A549 (cell line): ENCODE measurements around the gene TRMU. TPM values are rescaled to one million over a fixed set of nuclear protein-coding genes. Genes with fewer than 3 reads are reported as not detected.

Experiments
- ATAC-seq, 2 experiments: fragments of 200-7000 bp in 1 of 2; fragments of >200 bp in 1 of 2; cut with Nextera tagmentation in 1 of 2; cut with Tn5 transposase in 1 of 2; 3 replicates each; pipeline versions ENCODE4 v1.8.0 to v1.9.1; 2018 to 2020; ENCODE audit warnings: mild to moderate bottlenecking in 1 of 2, moderate library complexity in 1 of 2
- CTCF ChIA-PET: fragments of 300-600 bp; sonication (Branson Sonifier 250); formaldehyde crosslinking; extraction: SDS; loops from one replicate; lab custom pipeline; 2021; ENCODE audit warnings: antibody characterized with exemption, inconsistent platforms; lab: Yijun Ruan, JAX
- POLR2A ChIA-PET: fragments of 350-600 bp; formaldehyde crosslinking; extraction: SDS; loops from one replicate; lab custom pipeline; 2021; ENCODE audit warnings: antibody characterized with exemption, inconsistent platforms; lab: Yijun Ruan, JAX
- DNase-seq, 2 experiments: peaks; one replicate each; pipeline versions ENCODE4 v3.0.0 to v3.0.0-alpha.2; 2011 to 2016; ENCODE audit warnings: low read depth in 1 of 2, low spot score in 1 of 2
- FAIRE-seq: peaks from 2 replicates; lab custom pipeline; 2011; peaks lifted over from hg19 to GRCh38; lab: Jason Lieb, UNC
- H3K27ac ChIP-seq, 2 experiments: fragments of >200 bp; sonication (Bioruptor Twin); formaldehyde crosslinking; 3 replicates each; pipeline ENCODE4 v1.5.1; 2016 to 2017
- H3K4me1 ChIP-seq: fragments of >200 bp; sonication (Bioruptor Twin); formaldehyde crosslinking; 3 replicates; pipeline ENCODE4 v1.6.1; 2016
- H3K4me2 ChIP-seq: fragments of >200 bp; sonication (Bioruptor Twin); formaldehyde crosslinking; 3 replicates; pipeline ENCODE4 v1.6.1; 2016
- H3K4me3 ChIP-seq: fragments of >200 bp; sonication (Bioruptor Twin); formaldehyde crosslinking; 3 replicates; pipeline ENCODE4 v1.5.1; 2016
- H3K9me3 ChIP-seq: fragments of >200 bp; sonication (Bioruptor Twin); formaldehyde crosslinking; 3 replicates; pipeline ENCODE4 v1.6.1; 2016
- BCL3 ChIP-seq: fragments of >200 bp; sonication (Bioruptor Twin); formaldehyde crosslinking; IDR thresholded peaks from 3 replicates; pipeline ENCODE4 v1.6.1; 2016
- CEBPB ChIP-seq, 2 experiments: fragments of >200 bp in 1 of 2; sonication (Bioruptor Twin) in 1 of 2; formaldehyde crosslinking in 1 of 2; IDR thresholded peaks; 2 replicates each; pipeline ENCODE4 v1.6.1; 2012 to 2016
- CTCF ChIP-seq: fragments of >200 bp; sonication (Bioruptor Twin); formaldehyde crosslinking; IDR thresholded peaks from 3 replicates; pipeline ENCODE4 v1.5.1; 2016
- E2F6 ChIP-seq: IDR thresholded peaks from 2 replicates; pipeline ENCODE4 v1.6.1; 2012; ENCODE audit warnings: low read depth, borderline replicate concordance
- ELK1 ChIP-seq: fragments of 150-350 bp; IDR thresholded peaks from 2 replicates; pipeline ENCODE4 v1.6.1; 2014; ENCODE audit warnings: low read depth, mild to moderate bottlenecking, low read length
- ESRRA ChIP-seq: fragments of 150-350 bp; IDR thresholded peaks from 2 replicates; pipeline ENCODE4 v1.6.1; 2014; ENCODE audit warnings: mild to moderate bottlenecking, low read length, borderline replicate concordance
- FOSB ChIP-seq: fragments of 250-450 bp; sonication (Bioruptor Pico); IDR thresholded peaks from 2 replicates; pipeline ENCODE4 v1.5.0; 2020; ENCODE audit warnings: mild to moderate bottlenecking, moderate library complexity
- GATA3 ChIP-seq: IDR thresholded peaks from 2 replicates; pipeline ENCODE4 v1.6.1; 2012; ENCODE audit warnings: borderline replicate concordance
- HDAC2 ChIP-seq: fragments of 200-600 bp; sonication (generic); IDR thresholded peaks from 2 replicates; pipeline ENCODE4 v1.6.1; 2016
- HES2 ChIP-seq: fragments of >200 bp; sonication (Bioruptor Twin); formaldehyde crosslinking; IDR thresholded peaks from 2 replicates; pipeline ENCODE4 v1.6.1; 2016
- HOXA7 ChIP-seq: fragments of 250-450 bp; sonication (Bioruptor Pico); IDR thresholded peaks from 2 replicates; pipeline ENCODE4 v1.5.0; 2020; ENCODE audit warnings: mild to moderate bottlenecking, moderate library complexity
- HOXB5 ChIP-seq: fragments of 250-450 bp; sonication (Bioruptor Pico); IDR thresholded peaks from 2 replicates; pipeline ENCODE4 v1.5.0; 2020; ENCODE audit warnings: mild to moderate bottlenecking, moderate library complexity
- JUN ChIP-seq, 2 experiments: fragments of >200 bp; sonication (Bioruptor Twin); formaldehyde crosslinking; IDR thresholded peaks; 2 replicates in 1 of 2; 3 replicates in 1 of 2; pipeline ENCODE4 v1.6.1; 2016 to 2017
- JUNB ChIP-seq: fragments of >200 bp; sonication (Bioruptor Twin); formaldehyde crosslinking; IDR thresholded peaks from 2 replicates; pipeline ENCODE4 v1.6.1; 2016
- KDM5A ChIP-seq: fragments of 200-600 bp; sonication (generic); IDR thresholded peaks from 2 replicates; pipeline ENCODE4 v1.6.1; 2016; ENCODE audit warnings: antibody characterized with exemption, mild to moderate bottlenecking
- MAZ ChIP-seq: fragments of 150-350 bp; IDR thresholded peaks from 2 replicates; pipeline ENCODE4 v1.6.1; 2014; ENCODE audit warnings: antibody characterized with exemption, low read depth, low read length, borderline replicate concordance
- NFE2L2 ChIP-seq: fragments of 150-350 bp; conservative IDR thresholded peaks from 2 replicates; pipeline ENCODE4 v1.6.1; 2014; ENCODE audit warnings: low read length
- NPAS2 ChIP-seq: fragments of 250-450 bp; sonication (Bioruptor Pico); IDR thresholded peaks from 2 replicates; pipeline ENCODE4 v1.8.0; 2022; ENCODE audit warnings: mild to moderate bottlenecking, moderate library complexity, borderline replicate concordance
- POLR2A ChIP-seq: IDR thresholded peaks from 2 replicates; pipeline ENCODE4 v1.6.1; 2012; ENCODE audit warnings: mild to moderate bottlenecking, low read length
- RAD21 ChIP-seq, 2 experiments: fragments of >200 bp in 1 of 2; sonication (Bioruptor Twin) in 1 of 2; formaldehyde crosslinking in 1 of 2; IDR thresholded peaks in 1 of 2; conservative IDR thresholded peaks in 1 of 2; 2 replicates in 1 of 2; 3 replicates in 1 of 2; pipeline ENCODE4 v1.6.1; 2012 to 2018; ENCODE audit warnings: inconsistent platforms in 1 of 2
- RARB ChIP-seq: fragments of 250-450 bp; sonication (Bioruptor Pico); IDR thresholded peaks from 2 replicates; pipeline ENCODE4 v1.8.0; 2021; ENCODE audit warnings: mild to moderate bottlenecking, moderate library complexity
- RCOR1 ChIP-seq: fragments of 150-350 bp; IDR thresholded peaks from 2 replicates; pipeline ENCODE4 v1.6.1; 2014; ENCODE audit warnings: antibody characterized with exemption, low read length, low read depth
- RNF2 ChIP-seq: fragments of 200-600 bp; sonication (generic); IDR thresholded peaks from 2 replicates; pipeline ENCODE4 v1.6.1; 2016; ENCODE audit warnings: low read depth, mild to moderate bottlenecking, antibody characterized with exemption, moderate library complexity, borderline replicate concordance
- ZC3H11A ChIP-seq: fragments of 450-650 bp; IDR thresholded peaks from 2 replicates; pipeline ENCODE4 v1.6.1; 2014; ENCODE audit warnings: antibody characterized with exemption, mild to moderate bottlenecking
- WGBS: methylation state at CpG from one replicate; pipeline ENCODE4 v1.1.6; 2017; ENCODE audit errors: missing lambda C conversion rate; 5-methylcytosine and 5-hydroxymethylcytosine counted together
- polyA plus RNA-seq, 4 experiments: library from polyadenylated mRNA; depleted of rRNA in 3 of 4; stranded (reverse); fragments of >200 nt; fragmentation: RNase III in 1 of 4; extraction: RNeasy Plus Mini Kit Qiagen cat#74134 plus additional on column Dnase treatment in 1 of 4; gene quantifications; 2 replicates in 3 of 4; 3 replicates in 1 of 4; pipeline ENCODE4 v1.2.3, GENCODE V29; 2011 to 2017

TRMU gene
- polyA plus RNA-seq, 2 of the 4 experiments (the other 2 are of a cell fraction): 33.4 to 44.1 TPM

GRCh38 chr22:46328797-46329196, 6.7 kb upstream of the TRMU start:
- Histone ChIP-seq H3K9me3 (no peaks in the 10 kb centered on the region), H3K4me1 (no peaks in the 10 kb centered on the region), H3K4me3 (no peak overlapping the region), H3K27ac (no peak overlapping the region), H3K4me2 (no peak overlapping the region)
- DNase-seq (no peak), ATAC-seq (no peak), FAIRE-seq (no peak)
- ChIA-PET CTCF (interaction anchor here (0.6 to 1.6 kb wide), 3 partner anchors 14 to 207 kb away, joined by 3 to 4 read pairs (median 4); no protein-coding TSS in a partner anchor), POLR2A (no interaction called here)
- TF ChIP-seq HES2 (no peak), POLR2A (no peak), E2F6 (no peak), CEBPB (IDR thresholded peaks at IDR 0.05) (no peak), JUN (IDR thresholded peaks at IDR 0.05) (no peak), BCL3 (no peak), HOXB5 (CRISPR knock-in tag) (no peak), RCOR1 (no peak)
- 100% methylated on average over 6 of the region's 11 CpGs for WGBS

- no peak overlapping the region for H3K4me3 ChIP-seq
- TF ChIP-seq RARB (CRISPR knock-in tag): no peak
- TF ChIP-seq CTCF: no peak
- no peak for TF ChIP-seq FOSB (CRISPR knock-in tag)
- no peak for TF ChIP-seq KDM5A
- no peak for TF ChIP-seq NPAS2
- no peak for TF ChIP-seq RAD21 (conservative IDR thresholded peaks at IDR 0.05 in 1 of 2, IDR thresholded peaks at IDR 0.05 in 1 of 2)
- TF ChIP-seq MAZ: no peak
- no peak for TF ChIP-seq POLR2A
- TF ChIP-seq HOXA7 (CRISPR knock-in tag): no peak
- no peak for TF ChIP-seq ZC3H11A
- TF ChIP-seq ELK1: no peak
- WGBS: 88% methylated on average over 5 of the region's 8 CpGs
- ChIA-PET POLR2A (no interaction called here), CTCF (interaction anchor here (0.6 to 2.3 kb wide), 3 partner anchors 16 to 207 kb away, joined by 3 to 7 read pairs (median 3); no protein-coding TSS in a partner anchor)
- no peak overlapping the region for H3K27ac ChIP-seq
- H3K4me2 ChIP-seq: no peak overlapping the region
- DNase-seq: no peak
- H3K4me1 ChIP-seq: no peaks in the 10 kb centered on the region
- FAIRE-seq: no peak
- ATAC-seq: no peak
- H3K9me3 ChIP-seq: no peaks in the 10 kb centered on the region
These were observed 5.9 kb upstream of the TRMU start for GRCh38 chr22:46329616-46330015.

GRCh38 chr22:46330426-46330825, 5.1 kb upstream of the TRMU start:
- H3K4me3 ChIP-seq: no peak overlapping the region
- H3K9me3 ChIP-seq: no peaks in the 10 kb centered on the region
- FAIRE-seq: no peak
- DNase-seq: no peak
- H3K27ac ChIP-seq: no peak overlapping the region
- ChIA-PET POLR2A (no interaction called here), CTCF (interaction anchor here (1.2 to 2.3 kb wide), 3 partner anchors 16 to 208 kb away, joined by 3 to 7 read pairs (median 3); no protein-coding TSS in a partner anchor)
- no peak overlapping the region for H3K4me2 ChIP-seq
- 92% methylated on average over 4 of the region's 4 CpGs for WGBS
- ATAC-seq: no peak
- no peak for TF ChIP-seq ESRRA
- TF ChIP-seq MAZ: no peak
- no peak for TF ChIP-seq HDAC2
- no peak for TF ChIP-seq GATA3
- TF ChIP-seq RNF2: no peak
- TF ChIP-seq KDM5A: no peak
- no peak for TF ChIP-seq JUNB
- no peak for TF ChIP-seq NFE2L2
- no peaks in the 10 kb centered on the region for H3K4me1 ChIP-seq
